ENCODE results near the gene C1orf116. TPM values are rescaled to one million over a fixed set of nuclear protein-coding genes. Genes with fewer than 3 reads are reported as not detected.

The C1orf116 gene
- total RNA-seq, 2 experiments from 2014 or later, result not detected

GRCh38 chr1:207070811-207071210 lies 38.3 kb upstream of the C1orf116 start:
- peaks cover 37% of the 10 kb centered on the region for H3K4me1 Mint-ChIP-seq
- POLR2A ChIA-PET, result no interaction called here
- peak; percentile 38 for DNase-seq
- no peaks in the 10 kb centered on the region for H3K9me3 Mint-ChIP-seq
- CTCF ChIA-PET, result interaction anchor here (1.2 to 5.2 kb wide), 6 partner anchors 10 to 66 kb away, joined by 3 to 14 read pairs (median 4); partner anchors contain the start of gene PFKFB2
- peaks cover 7% of the 10 kb centered on the region for H3K36me3 Mint-ChIP-seq (ENCODE audit: low read depth)
- H3K4me3 Mint-ChIP-seq, result no peak overlapping the region
- H3K27ac Mint-ChIP-seq, result peak overlapping the region; percentile 76
- H3K27me3 Mint-ChIP-seq, result peaks cover 9% of the 10 kb centered on the region

- Mint-ChIP-seq H3K4me3 (no peak overlapping the region), H3K27ac (peak overlapping the region; percentile 76), H3K9me3 (no peaks in the 10 kb centered on the region), H3K36me3 (ENCODE audit: low read depth) (peaks cover 7% of the 10 kb centered on the region), H3K27me3 (peaks cover 7% of the 10 kb centered on the region), H3K4me1 (peaks cover 37% of the 10 kb centered on the region)
- DNase-seq, result no peak
- ChIA-PET CTCF (interaction anchor here (0.7 to 5.2 kb wide), 5 partner anchors 9 to 66 kb away, joined by 3 to 14 read pairs (median 4); no protein-coding TSS in a partner anchor), POLR2A (no interaction called here)
Measured at GRCh38 chr1:207069858-207070506, 37.4 kb upstream of the C1orf116 start.

GRCh38 chr1:207069061-207069460 lies 36.5 kb upstream of the C1orf116 start:
- H3K27ac Mint-ChIP-seq, result no peak overlapping the region
- peaks cover 37% of the 10 kb centered on the region for H3K4me1 Mint-ChIP-seq
- H3K27me3 Mint-ChIP-seq, result peaks cover 1% of the 10 kb centered on the region
- H3K36me3 Mint-ChIP-seq (ENCODE audit: low read depth), result peaks cover 7% of the 10 kb centered on the region
- POLR2A ChIA-PET, result interaction anchor here (0.6 kb wide), 1 partner anchor 21 kb away, joined by 3 read pairs; no protein-coding TSS in a partner anchor
- no peak overlapping the region for H3K4me3 Mint-ChIP-seq
- no peaks in the 10 kb centered on the region for H3K9me3 Mint-ChIP-seq
- CTCF ChIA-PET, result interaction anchor here (1.2 to 5.2 kb wide), 5 partner anchors 10 to 19 kb away, joined by 3 to 14 read pairs (median 4); no protein-coding TSS in a partner anchor
- no peak for DNase-seq

- H3K27ac Mint-ChIP-seq, result no peak overlapping the region
- H3K27me3 Mint-ChIP-seq, result no peaks in the 10 kb centered on the region
- no peak for DNase-seq
- peaks cover 5% of the 10 kb centered on the region for H3K36me3 Mint-ChIP-seq (ENCODE audit: low read depth)
- ChIA-PET CTCF (interaction anchor here (0.6 to 1.7 kb wide), 3 partner anchors 8 to 235 kb away, joined by 3 read pairs; no protein-coding TSS in a partner anchor), POLR2A (no interaction called here)
- H3K4me1 Mint-ChIP-seq, result peaks cover 37% of the 10 kb centered on the region
- H3K4me3 Mint-ChIP-seq, result no peak overlapping the region
- no peaks in the 10 kb centered on the region for H3K9me3 Mint-ChIP-seq
Measured at GRCh38 chr1:207067665-207068064, 35.1 kb upstream of the C1orf116 start.

GRCh38 chr1:207067185-207067584 lies 34.6 kb upstream of the C1orf116 start:
- ChIA-PET CTCF (no interaction called here), POLR2A (no interaction called here)
- no peak overlapping the region for H3K27ac Mint-ChIP-seq
- H3K9me3 Mint-ChIP-seq, result no peaks in the 10 kb centered on the region
- H3K27me3 Mint-ChIP-seq, result no peaks in the 10 kb centered on the region
- DNase-seq, result no peak
- peaks cover 5% of the 10 kb centered on the region for H3K36me3 Mint-ChIP-seq (ENCODE audit: low read depth)
- peaks cover 37% of the 10 kb centered on the region for H3K4me1 Mint-ChIP-seq
- H3K4me3 Mint-ChIP-seq, result no peak overlapping the region

- H3K36me3 Mint-ChIP-seq (ENCODE audit: low read depth), result no peaks in the 10 kb centered on the region
- H3K9me3 Mint-ChIP-seq, result no peaks in the 10 kb centered on the region
- ChIA-PET POLR2A (no interaction called here), CTCF (interaction anchor here (0.6 to 1.1 kb wide), 2 partner anchors 17 to 160 kb away, joined by 3 read pairs; no protein-coding TSS in a partner anchor)
- H3K27ac Mint-ChIP-seq, result no peak overlapping the region
- H3K4me3 Mint-ChIP-seq, result no peak overlapping the region
- no peaks in the 10 kb centered on the region for H3K27me3 Mint-ChIP-seq
- no peak for DNase-seq
- H3K4me1 Mint-ChIP-seq, result peaks cover 11% of the 10 kb centered on the region
Measured at GRCh38 chr1:207064561-207064960, 32.0 kb upstream of the C1orf116 start.

GRCh38 chr1:207063014-207063413 lies 30.5 kb upstream of the C1orf116 start:
- ChIA-PET CTCF (no interaction called here), POLR2A (no interaction called here)
- no peak for DNase-seq
- no peaks in the 10 kb centered on the region for H3K36me3 Mint-ChIP-seq (ENCODE audit: low read depth)
- no peaks in the 10 kb centered on the region for H3K27me3 Mint-ChIP-seq
- H3K9me3 Mint-ChIP-seq, result no peaks in the 10 kb centered on the region
- no peak overlapping the region for H3K4me3 Mint-ChIP-seq
- H3K4me1 Mint-ChIP-seq, result peaks cover 6% of the 10 kb centered on the region
- H3K27ac Mint-ChIP-seq, result no peak overlapping the region

GRCh38 chr1:207062058-207062457 lies 29.5 kb upstream of the C1orf116 start:
- Mint-ChIP-seq H3K4me1 (peaks cover 3% of the 10 kb centered on the region), H3K4me3 (no peak overlapping the region), H3K27me3 (no peaks in the 10 kb centered on the region), H3K27ac (no peak overlapping the region), H3K36me3 (ENCODE audit: low read depth) (no peaks in the 10 kb centered on the region), H3K9me3 (no peaks in the 10 kb centered on the region)
- ChIA-PET CTCF (no interaction called here), POLR2A (no interaction called here)
- DNase-seq, result no peak

- no peak overlapping the region for H3K4me3 Mint-ChIP-seq
- no peaks in the 10 kb centered on the region for H3K36me3 Mint-ChIP-seq (ENCODE audit: low read depth)
- CTCF ChIA-PET, result interaction anchor here (0.6 to 3.3 kb wide), 6 partner anchors 10 to 124 kb away, joined by 3 to 14 read pairs (median 3); no protein-coding TSS in a partner anchor
- H3K27ac Mint-ChIP-seq, result no peak overlapping the region
- H3K4me1 Mint-ChIP-seq, result peaks cover 3% of the 10 kb centered on the region
- POLR2A ChIA-PET, result interaction anchor here (0.6 kb wide), 1 partner anchor 347 kb away, joined by 3 read pairs; no protein-coding TSS in a partner anchor
- H3K27me3 Mint-ChIP-seq, result no peaks in the 10 kb centered on the region
- no peak for DNase-seq
- H3K9me3 Mint-ChIP-seq, result no peaks in the 10 kb centered on the region
Measured at GRCh38 chr1:207060596-207060995, 28.0 kb upstream of the C1orf116 start.

GRCh38 chr1:207059881-207060280 lies 27.3 kb upstream of the C1orf116 start:
- DNase-seq, result no peak
- peaks cover 4% of the 10 kb centered on the region for H3K27me3 Mint-ChIP-seq
- ChIA-PET POLR2A (interaction anchor here (0.6 kb wide), 2 partner anchors 347 to 354 kb away, joined by 3 read pairs; no protein-coding TSS in a partner anchor), CTCF (interaction anchor here (0.8 to 3.3 kb wide), 7 partner anchors 9 to 123 kb away, joined by 3 to 14 read pairs (median 3); no protein-coding TSS in a partner anchor)
- H3K27ac Mint-ChIP-seq, result no peak overlapping the region
- H3K36me3 Mint-ChIP-seq (ENCODE audit: low read depth), result no peaks in the 10 kb centered on the region
- no peak overlapping the region for H3K4me3 Mint-ChIP-seq
- H3K4me1 Mint-ChIP-seq, result peaks cover 7% of the 10 kb centered on the region
- H3K9me3 Mint-ChIP-seq, result no peaks in the 10 kb centered on the region

GRCh38 chr1:207058878-207059867 lies 26.6 kb upstream of the C1orf116 start:
- CTCF ChIA-PET, result interaction anchor here (1.0 to 3.3 kb wide), 5 partner anchors 9 to 123 kb away, joined by 3 to 14 read pairs (median 3); no protein-coding TSS in a partner anchor
- no peaks in the 10 kb centered on the region for H3K36me3 Mint-ChIP-seq (ENCODE audit: low read depth)
- peaks cover 5% of the 10 kb centered on the region for H3K27me3 Mint-ChIP-seq
- peaks cover 13% of the 10 kb centered on the region for H3K4me1 Mint-ChIP-seq
- H3K27ac Mint-ChIP-seq, result no peak overlapping the region
- no peak overlapping the region for H3K4me3 Mint-ChIP-seq
- POLR2A ChIA-PET, result no interaction called here
- no peaks in the 10 kb centered on the region for H3K9me3 Mint-ChIP-seq
- DNase-seq, result no peak

- Mint-ChIP-seq H3K4me1 (peaks cover 19% of the 10 kb centered on the region), H3K4me3 (no peak overlapping the region), H3K36me3 (ENCODE audit: low read depth) (no peaks in the 10 kb centered on the region), H3K9me3 (no peaks in the 10 kb centered on the region), H3K27ac (no peak overlapping the region), H3K27me3 (peaks cover 5% of the 10 kb centered on the region)
- ChIA-PET POLR2A (no interaction called here), CTCF (interaction anchor here (3.3 kb wide), 1 partner anchor 9 kb away, joined by 14 read pairs; no protein-coding TSS in a partner anchor)
- DNase-seq, result no peak
Measured at GRCh38 chr1:207058252-207058651, 25.7 kb upstream of the C1orf116 start.

Measured in activated CD4-positive, alpha-beta T cell treated with anti-CD3 and anti-CD28 coated beads, Interleukin-2, amount 10 ng/mL, durations not matched to agents 7 days and 5 days (primary cell).